ENCODE data around the gene MCM9. TPM values are rescaled to one million over a fixed set of nuclear protein-coding genes. Genes with fewer than 3 reads are reported as not detected.

MCM9 gene
- total RNA-seq, 1 donor from 2014 or later: 20.4 TPM

- DNase-seq (ENCODE audit: low read depth, low spot score): peak; percentile 93
- peak; percentile 65 for TF ChIP-seq CTCF (conservative IDR thresholded peaks at IDR 0.05)
- peaks cover 6% of the 10 kb centered on the region for H3K36me3 Mint-ChIP-seq (ENCODE audit: low read depth)
- H3K9me3 Mint-ChIP-seq: no peaks in the 10 kb centered on the region
- peak within 1 kb of the TSS; percentile 100 for H3K4me3 Mint-ChIP-seq
- peaks cover 4% of the 10 kb centered on the region for H3K27me3 Mint-ChIP-seq (ENCODE audit: low read depth)
- peaks cover 47% of the 10 kb centered on the region for H3K4me1 Mint-ChIP-seq
- peak within 1 kb of the TSS; percentile 95 for H3K27ac Mint-ChIP-seq (ENCODE audit: unreplicated experiment)
These were observed 41.0 kb downstream of the MCM9 start, which contains the start of gene ASF1A for GRCh38 chr6:118893807-118894424. ASF1A (plus strand) TSS chr6:118894152; CDS start chr6:118894414, 262 bp downstream.

- no peak for DNase-seq (ENCODE audit: low read depth, low spot score)
- Mint-ChIP-seq H3K36me3 (ENCODE audit: low read depth) (peaks cover 4% of the 10 kb centered on the region), H3K4me1 (peaks cover 43% of the 10 kb centered on the region), H3K27me3 (ENCODE audit: low read depth) (peaks cover 4% of the 10 kb centered on the region), H3K9me3 (no peaks in the 10 kb centered on the region), H3K4me3 (peak overlapping the region; percentile 100), H3K27ac (ENCODE audit: unreplicated experiment) (peak overlapping the region; percentile 95)
- TF ChIP-seq CTCF (conservative IDR thresholded peaks at IDR 0.05): no peak
These were observed 41.7 kb downstream of the MCM9 start for GRCh38 chr6:118893064-118893806.

GRCh38 chr6:118892355-118892991 is 42.5 kb downstream of the MCM9 start:
- H3K27ac Mint-ChIP-seq (ENCODE audit: unreplicated experiment): no peak overlapping the region
- H3K27me3 Mint-ChIP-seq (ENCODE audit: low read depth): peaks cover 4% of the 10 kb centered on the region
- no peak for TF ChIP-seq CTCF (conservative IDR thresholded peaks at IDR 0.05)
- H3K4me3 Mint-ChIP-seq: peak overlapping the region; percentile 100
- DNase-seq (ENCODE audit: low read depth, low spot score): no peak
- peaks cover 37% of the 10 kb centered on the region for H3K4me1 Mint-ChIP-seq
- H3K36me3 Mint-ChIP-seq (ENCODE audit: low read depth): peaks cover 4% of the 10 kb centered on the region
- no peaks in the 10 kb centered on the region for H3K9me3 Mint-ChIP-seq

GRCh38 chr6:118890997-118891790 is 43.8 kb downstream of the MCM9 start:
- peak overlapping the region; percentile 13 for H3K4me3 Mint-ChIP-seq
- peaks cover 32% of the 10 kb centered on the region for H3K4me1 Mint-ChIP-seq
- H3K36me3 Mint-ChIP-seq (ENCODE audit: low read depth): peaks cover 4% of the 10 kb centered on the region
- H3K27me3 Mint-ChIP-seq (ENCODE audit: low read depth): peaks cover 4% of the 10 kb centered on the region
- no peak overlapping the region for H3K27ac Mint-ChIP-seq (ENCODE audit: unreplicated experiment)
- TF ChIP-seq CTCF (conservative IDR thresholded peaks at IDR 0.05): no peak
- H3K9me3 Mint-ChIP-seq: no peaks in the 10 kb centered on the region
- no peak for DNase-seq (ENCODE audit: low read depth, low spot score)

- Mint-ChIP-seq H3K27ac (ENCODE audit: unreplicated experiment) (peak overlapping the region; percentile 5), H3K9me3 (no peaks in the 10 kb centered on the region), H3K4me3 (peak overlapping the region; percentile 20), H3K4me1 (peaks cover 28% of the 10 kb centered on the region), H3K36me3 (ENCODE audit: low read depth) (peaks cover 3% of the 10 kb centered on the region), H3K27me3 (ENCODE audit: low read depth) (peaks cover 3% of the 10 kb centered on the region)
- no peak for DNase-seq (ENCODE audit: low read depth, low spot score)
- TF ChIP-seq CTCF (conservative IDR thresholded peaks at IDR 0.05): no peak
These were observed 45.8 kb downstream of the MCM9 start for GRCh38 chr6:118889163-118889562.
